ENCODE results near the gene DDN.

Gene DDN

DNA sequence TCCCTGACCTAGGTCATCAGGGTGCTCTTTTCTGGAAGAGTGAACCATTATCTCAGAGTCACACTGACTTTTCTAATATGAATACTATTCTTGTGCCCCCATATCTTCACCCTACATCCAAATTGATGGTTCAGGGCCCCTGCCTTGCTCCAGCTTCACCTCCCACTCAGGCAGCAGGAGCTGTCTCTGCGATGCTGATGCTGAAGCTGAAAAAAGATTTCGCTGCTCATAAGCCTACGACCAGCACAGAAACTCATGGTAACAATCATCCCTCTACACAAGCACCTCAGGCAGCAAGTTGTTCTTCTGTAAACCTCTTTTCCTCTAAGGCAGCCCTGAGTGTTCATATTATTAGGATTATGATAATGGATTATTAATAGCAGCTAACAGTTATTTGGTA is 45.1 kb downstream of the DDN start:
- Histone ChIP-seq H3K27me3 (replicated peaks; ENCODE audit: control insufficient read depth, insufficient read depth, low read length) (no peaks in the 10 kb centered on the region), H3K4me3 (replicated peaks; ENCODE audit: low read depth, low read length) (no peak overlapping the region), H3K36me3 (ENCODE audit: control insufficient read depth, insufficient read depth, low read length) (peaks cover 1% of the 10 kb centered on the region; the same call in 1 of the 2 replicates)
- TF ChIP-seq, protein P1, sequence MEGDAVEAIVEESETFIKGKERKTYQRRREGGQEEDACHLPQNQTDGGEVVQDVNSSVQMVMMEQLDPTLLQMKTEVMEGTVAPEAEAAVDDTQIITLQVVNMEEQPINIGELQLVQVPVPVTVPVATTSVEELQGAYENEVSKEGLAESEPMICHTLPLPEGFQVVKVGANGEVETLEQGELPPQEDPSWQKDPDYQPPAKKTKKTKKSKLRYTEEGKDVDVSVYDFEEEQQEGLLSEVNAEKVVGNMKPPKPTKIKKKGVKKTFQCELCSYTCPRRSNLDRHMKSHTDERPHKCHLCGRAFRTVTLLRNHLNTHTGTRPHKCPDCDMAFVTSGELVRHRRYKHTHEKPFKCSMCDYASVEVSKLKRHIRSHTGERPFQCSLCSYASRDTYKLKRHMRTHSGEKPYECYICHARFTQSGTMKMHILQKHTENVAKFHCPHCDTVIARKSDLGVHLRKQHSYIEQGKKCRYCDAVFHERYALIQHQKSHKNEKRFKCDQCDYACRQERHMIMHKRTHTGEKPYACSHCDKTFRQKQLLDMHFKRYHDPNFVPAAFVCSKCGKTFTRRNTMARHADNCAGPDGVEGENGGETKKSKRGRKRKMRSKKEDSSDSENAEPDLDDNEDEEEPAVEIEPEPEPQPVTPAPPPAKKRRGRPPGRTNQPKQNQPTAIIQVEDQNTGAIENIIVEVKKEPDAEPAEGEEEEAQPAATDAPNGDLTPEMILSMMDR (IDR thresholded peaks at IDR 0.05; ENCODE audit: insufficient read depth, low read length, poor library complexity, severe bottlenecking) = no peak
- DNase-seq (ENCODE audit: extremely low read depth, insufficient read length) = no peak

DNA sequence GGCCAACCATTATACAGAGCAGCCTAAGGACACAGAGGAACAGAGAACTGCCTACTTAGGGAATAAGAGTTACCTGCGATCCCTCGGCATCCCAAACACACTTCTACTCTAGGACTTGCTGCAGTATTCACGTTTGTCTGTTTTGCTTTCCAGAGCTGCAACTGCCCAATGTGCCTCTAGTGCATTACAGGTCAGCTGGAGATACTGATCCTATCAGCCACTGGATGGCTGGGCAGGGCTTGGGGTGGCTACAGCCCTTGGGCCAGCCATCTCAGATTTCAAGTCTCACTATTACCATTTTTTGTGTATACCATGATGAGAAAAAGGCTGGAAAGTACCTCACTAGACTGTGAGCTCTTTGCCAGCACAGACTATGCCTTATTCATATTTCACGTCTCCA is 46.5 kb downstream of the DDN start:
- no peaks in the 10 kb centered on the region for H3K27me3 ChIP-seq (replicated peaks; ENCODE audit: control insufficient read depth, insufficient read depth, low read length)
- TF ChIP-seq, protein P1 (IDR thresholded peaks at IDR 0.05; ENCODE audit: insufficient read depth, low read length, poor library complexity, severe bottlenecking) = no peak
- DNase-seq (ENCODE audit: extremely low read depth, insufficient read length) = no peak
- H3K4me3 ChIP-seq (replicated peaks; ENCODE audit: low read depth, low read length) = no peak overlapping the region
- peaks cover 1% of the 10 kb centered on the region; the same call in 1 of the 2 replicates for H3K36me3 ChIP-seq (ENCODE audit: control insufficient read depth, insufficient read depth, low read length)

DNA sequence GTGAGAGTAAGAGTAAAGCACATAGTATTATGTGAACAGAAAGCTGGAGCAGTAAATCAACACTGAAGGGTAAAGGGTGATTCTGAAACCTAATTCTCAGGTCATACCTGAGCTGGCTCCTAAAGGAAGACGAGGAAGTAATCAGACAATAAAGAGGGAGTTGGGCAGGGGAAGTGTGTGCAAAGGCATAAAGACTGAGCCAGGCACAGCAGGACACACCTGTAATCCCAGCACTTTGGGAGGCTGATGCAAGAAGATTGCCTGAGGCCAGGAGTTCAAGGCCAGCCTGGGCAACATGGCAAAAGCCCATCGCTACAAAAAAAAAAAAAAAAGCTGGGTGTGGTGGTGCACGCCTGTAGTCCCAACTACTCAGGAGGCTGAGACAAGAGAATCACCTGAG is 51.4 kb downstream of the DDN start:
- Histone ChIP-seq H3K4me3 (replicated peaks; ENCODE audit: low read depth, low read length) (no peak overlapping the region), H3K27me3 (replicated peaks; ENCODE audit: control insufficient read depth, insufficient read depth, low read length) (no peaks in the 10 kb centered on the region), H3K36me3 (ENCODE audit: control insufficient read depth, insufficient read depth, low read length) (no peaks in the 10 kb centered on the region; the same call in none of the 2 replicates)
- TF ChIP-seq, protein P1 (IDR thresholded peaks at IDR 0.05; ENCODE audit: insufficient read depth, low read length, poor library complexity, severe bottlenecking) = no peak
- DNase-seq (ENCODE audit: extremely low read depth, insufficient read length) = no peak

DNA sequence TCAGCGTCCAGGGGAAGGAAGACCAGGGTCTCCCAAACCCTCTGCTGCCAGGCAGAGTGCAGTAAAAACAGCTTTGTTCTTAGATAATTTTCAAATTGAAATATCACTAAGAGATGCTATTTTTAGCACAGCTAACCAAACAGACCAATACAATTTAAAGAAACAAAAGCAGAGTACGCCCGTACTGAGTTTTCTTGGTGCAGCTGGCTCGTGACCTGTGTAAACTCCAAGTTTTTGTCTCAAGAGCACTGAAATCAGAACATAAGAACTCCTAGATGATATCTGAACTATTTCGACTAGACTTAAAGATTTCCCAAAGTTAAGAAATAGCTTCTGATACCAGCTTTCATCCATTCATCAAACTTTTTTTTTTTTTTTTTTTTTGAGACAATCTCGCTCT is 52.2 kb downstream of the DDN start:
- no peaks in the 10 kb centered on the region; the same call in none of the 2 replicates for H3K36me3 ChIP-seq (ENCODE audit: control insufficient read depth, insufficient read depth, low read length)
- H3K4me3 ChIP-seq (replicated peaks; ENCODE audit: low read depth, low read length) = no peak overlapping the region
- no peaks in the 10 kb centered on the region for H3K27me3 ChIP-seq (replicated peaks; ENCODE audit: control insufficient read depth, insufficient read depth, low read length)
- no peak for DNase-seq (ENCODE audit: extremely low read depth, insufficient read length)
- TF ChIP-seq, protein P1 (IDR thresholded peaks at IDR 0.05; ENCODE audit: insufficient read depth, low read length, poor library complexity, severe bottlenecking) = no peak

DNA sequence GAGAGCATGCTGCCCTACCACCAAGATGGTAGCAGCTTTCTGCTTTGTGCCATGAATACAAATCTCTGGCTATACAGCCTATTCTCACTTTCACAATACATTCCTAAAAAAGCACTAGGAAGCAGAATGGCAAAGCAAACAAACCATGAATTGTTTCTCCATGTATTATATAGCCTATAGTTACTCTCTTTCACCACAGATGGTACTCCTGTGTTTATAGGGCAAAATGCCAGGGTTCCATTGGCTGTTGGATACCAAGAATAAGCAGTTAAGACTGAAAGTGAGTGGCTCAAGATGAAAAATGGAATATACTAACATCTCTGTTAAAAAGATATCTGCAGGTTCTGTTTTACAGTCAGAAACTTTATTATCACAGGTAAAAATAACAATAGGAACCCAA is 53.0 kb downstream of the DDN start:
- H3K36me3 ChIP-seq (ENCODE audit: control insufficient read depth, insufficient read depth, low read length) = peaks cover 2% of the 10 kb centered on the region
- TF ChIP-seq, protein P1 (IDR thresholded peaks at IDR 0.05; ENCODE audit: insufficient read depth, low read length, poor library complexity, severe bottlenecking) = no peak
- no peaks in the 10 kb centered on the region for H3K27me3 ChIP-seq (replicated peaks; ENCODE audit: control insufficient read depth, insufficient read depth, low read length)
- DNase-seq (ENCODE audit: extremely low read depth, insufficient read length) = no peak
- H3K4me3 ChIP-seq (replicated peaks; ENCODE audit: low read depth, low read length) = no peak overlapping the region

Measured in GM06990 (cell line).